ENCODE results near the gene MAST2. TPM values are rescaled to one million over a fixed set of nuclear protein-coding genes. Genes with fewer than 3 reads are reported as not detected.
"Not testable (repeated sequence)": the region's sequence is repeated elsewhere in the genome, so short reads cannot be mapped to it uniquely, and the experiment has no call there.

MAST2 gene
- total RNA-seq, 1 donor from 2014 or later = 61.0 TPM

DNA sequence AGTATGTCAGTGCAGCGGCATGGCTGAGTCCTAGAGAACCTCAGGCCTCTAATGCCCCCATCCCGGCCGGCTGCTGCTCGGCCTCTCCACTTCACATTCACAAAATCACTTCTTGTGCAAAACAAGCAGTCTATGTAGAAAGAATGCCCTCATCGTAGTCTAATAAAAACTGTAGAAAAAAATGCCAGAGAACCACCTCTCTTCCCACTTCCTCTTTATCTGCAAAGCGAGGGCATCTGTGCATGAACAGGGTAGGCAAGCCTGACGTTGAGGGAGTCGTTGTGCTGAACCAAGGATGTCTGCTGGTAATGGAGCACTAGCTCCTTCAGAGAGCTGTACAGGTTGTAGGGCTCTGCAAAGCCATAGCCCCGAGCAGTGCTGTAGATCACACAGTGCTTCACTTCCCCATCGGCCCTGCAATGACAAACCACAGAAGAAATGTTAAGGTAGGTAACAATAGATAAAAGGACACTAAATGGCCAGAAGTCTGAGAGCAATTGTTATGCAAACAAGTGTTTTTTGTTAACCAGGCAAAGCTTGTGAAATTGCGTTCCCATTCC lies 240.1 kb downstream of the MAST2 start:
- H3K4me3 ChIP-seq = no peak overlapping the region
- intact Hi-C loops (cut with DNase I) = no loop called here
- TF ChIP-seq, protein P1, sequence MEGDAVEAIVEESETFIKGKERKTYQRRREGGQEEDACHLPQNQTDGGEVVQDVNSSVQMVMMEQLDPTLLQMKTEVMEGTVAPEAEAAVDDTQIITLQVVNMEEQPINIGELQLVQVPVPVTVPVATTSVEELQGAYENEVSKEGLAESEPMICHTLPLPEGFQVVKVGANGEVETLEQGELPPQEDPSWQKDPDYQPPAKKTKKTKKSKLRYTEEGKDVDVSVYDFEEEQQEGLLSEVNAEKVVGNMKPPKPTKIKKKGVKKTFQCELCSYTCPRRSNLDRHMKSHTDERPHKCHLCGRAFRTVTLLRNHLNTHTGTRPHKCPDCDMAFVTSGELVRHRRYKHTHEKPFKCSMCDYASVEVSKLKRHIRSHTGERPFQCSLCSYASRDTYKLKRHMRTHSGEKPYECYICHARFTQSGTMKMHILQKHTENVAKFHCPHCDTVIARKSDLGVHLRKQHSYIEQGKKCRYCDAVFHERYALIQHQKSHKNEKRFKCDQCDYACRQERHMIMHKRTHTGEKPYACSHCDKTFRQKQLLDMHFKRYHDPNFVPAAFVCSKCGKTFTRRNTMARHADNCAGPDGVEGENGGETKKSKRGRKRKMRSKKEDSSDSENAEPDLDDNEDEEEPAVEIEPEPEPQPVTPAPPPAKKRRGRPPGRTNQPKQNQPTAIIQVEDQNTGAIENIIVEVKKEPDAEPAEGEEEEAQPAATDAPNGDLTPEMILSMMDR (IDR thresholded peaks at IDR 0.05) = no peak
- no peaks in the 10 kb centered on the region for H3K27me3 ChIP-seq
- H3K27ac ChIP-seq = no peak overlapping the region
- no peaks in the 10 kb centered on the region for H3K9me3 ChIP-seq
- peaks cover 0 to 8% of the 10 kb centered on the region in 2 donors for H3K36me3 ChIP-seq
- H3K4me1 ChIP-seq = no peaks in the 10 kb centered on the region
- DNase-seq (ENCODE audit: low spot score in 2 of 2) = no peak

DNA sequence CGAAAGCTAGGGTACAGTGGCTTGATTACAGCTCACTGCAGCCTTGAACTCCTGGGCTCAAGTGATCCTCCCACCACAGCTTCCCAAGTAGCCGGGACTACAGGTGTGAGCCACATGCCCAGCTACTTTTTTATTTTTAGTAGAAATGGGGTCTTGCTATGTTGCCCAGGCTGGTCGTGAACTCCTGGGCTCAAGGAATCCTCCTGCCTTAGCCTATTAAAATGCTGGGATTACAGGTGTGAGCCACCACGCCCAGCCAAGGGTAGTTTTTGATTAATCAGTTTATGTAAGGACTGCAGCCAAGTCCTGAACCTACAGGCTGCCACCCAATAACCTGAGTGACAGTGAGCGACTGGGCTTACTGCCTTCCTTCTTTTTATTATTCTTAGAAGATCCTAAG lies 240.7 kb downstream of the MAST2 start:
- intact Hi-C loops (cut with DNase I) = no loop called here
- DNase-seq (ENCODE audit: low spot score in 2 of 2) = no peak
- H3K36me3 ChIP-seq = peaks cover 0 to 8% of the 10 kb centered on the region in 2 donors
- no peaks in the 10 kb centered on the region for H3K4me1 ChIP-seq
- no peaks in the 10 kb centered on the region for H3K9me3 ChIP-seq
- H3K27me3 ChIP-seq = no peaks in the 10 kb centered on the region
- no peak overlapping the region for H3K4me3 ChIP-seq
- TF ChIP-seq, protein P1 (IDR thresholded peaks at IDR 0.05) = no peak
- H3K27ac ChIP-seq = no peak overlapping the region

DNA sequence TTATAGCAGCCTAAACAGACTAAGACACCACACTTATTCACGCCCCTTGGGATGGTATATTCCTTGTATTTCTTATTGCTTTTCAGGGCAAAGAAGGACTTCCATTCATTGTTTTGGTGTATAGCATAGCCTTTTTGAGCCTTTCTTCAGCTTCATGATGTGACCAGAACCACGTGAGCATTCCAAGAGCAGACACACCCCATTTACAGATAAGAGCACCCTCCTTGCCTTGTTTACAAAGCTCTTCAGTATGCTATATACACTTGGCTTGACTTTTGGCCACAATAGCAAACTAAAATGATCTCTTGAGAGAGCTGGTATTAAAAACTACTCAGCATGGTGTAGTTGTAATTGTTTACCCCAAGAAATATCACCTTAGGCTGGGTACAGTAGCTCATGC lies 250.3 kb downstream of the MAST2 start:
- no peak overlapping the region for H3K27ac ChIP-seq
- H3K36me3 ChIP-seq = no peaks in the 10 kb centered on the region
- H3K4me3 ChIP-seq = no peak overlapping the region
- intact Hi-C loops (cut with DNase I) = no loop called here
- H3K4me1 ChIP-seq = no peaks in the 10 kb centered on the region
- no peaks in the 10 kb centered on the region for H3K27me3 ChIP-seq
- no peak for DNase-seq (ENCODE audit: low spot score in 2 of 2)
- TF ChIP-seq, protein P1 (IDR thresholded peaks at IDR 0.05) = no peak
- no peaks in the 10 kb centered on the region for H3K9me3 ChIP-seq

DNA sequence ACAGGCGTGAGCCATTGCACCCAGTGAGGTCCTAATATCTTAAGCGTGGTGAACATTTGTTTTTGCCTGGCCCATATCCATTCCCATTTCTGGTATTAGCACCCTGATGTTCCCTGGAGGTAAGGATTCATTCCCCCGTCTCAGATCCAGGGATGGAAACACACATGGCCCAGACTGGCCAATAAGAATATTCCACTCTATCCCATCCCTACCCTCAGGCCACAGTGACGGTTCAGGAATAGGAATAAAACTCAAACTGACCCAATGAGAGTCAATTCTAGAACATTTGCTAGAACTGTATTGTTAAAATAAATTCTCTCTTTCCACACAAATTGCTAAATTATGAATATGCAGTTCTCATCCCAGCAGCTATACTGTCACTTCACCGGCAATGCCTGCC lies 252.9 kb downstream of the MAST2 start:
- Histone ChIP-seq H3K9me3 (no peaks in the 10 kb centered on the region), H3K27ac (no peak overlapping the region), H3K36me3 (peaks cover 0 to 5% of the 10 kb centered on the region in 2 donors), H3K4me1 (no peaks in the 10 kb centered on the region), H3K27me3 (no peaks in the 10 kb centered on the region), H3K4me3 (no peak overlapping the region)
- TF ChIP-seq, protein P1 (IDR thresholded peaks at IDR 0.05) = no peak
- intact Hi-C loops (cut with DNase I) = no loop called here
- no peak for DNase-seq (ENCODE audit: low spot score in 2 of 2)

DNA sequence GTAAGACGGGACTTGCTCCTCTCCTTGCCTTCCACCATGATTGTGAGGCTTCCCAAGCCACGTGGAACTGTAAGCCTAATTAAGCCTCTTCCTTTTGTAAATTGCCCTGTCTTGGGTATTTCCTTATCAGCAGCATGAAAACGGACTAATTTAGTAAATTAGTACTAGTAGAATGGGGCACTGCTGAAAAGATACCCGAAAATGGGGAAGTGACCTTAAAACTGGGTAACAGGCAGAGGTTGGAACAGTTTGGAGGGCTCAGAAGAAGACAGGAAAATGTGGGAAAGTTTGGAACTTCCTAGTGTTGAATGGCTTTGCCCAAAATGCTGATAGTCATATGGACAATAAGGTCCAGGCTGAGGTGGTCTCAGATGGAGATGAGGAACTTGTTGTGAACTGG lies 253.8 kb downstream of the MAST2 start:
- H3K9me3 ChIP-seq; H3K36me3 ChIP-seq; H3K27me3 ChIP-seq; DNase-seq (ENCODE audit: low spot score in 2 of 2); intact Hi-C loops (cut with DNase I); H3K4me1 ChIP-seq; H3K27ac ChIP-seq; H3K4me3 ChIP-seq: not testable (repeated sequence)

DNA sequence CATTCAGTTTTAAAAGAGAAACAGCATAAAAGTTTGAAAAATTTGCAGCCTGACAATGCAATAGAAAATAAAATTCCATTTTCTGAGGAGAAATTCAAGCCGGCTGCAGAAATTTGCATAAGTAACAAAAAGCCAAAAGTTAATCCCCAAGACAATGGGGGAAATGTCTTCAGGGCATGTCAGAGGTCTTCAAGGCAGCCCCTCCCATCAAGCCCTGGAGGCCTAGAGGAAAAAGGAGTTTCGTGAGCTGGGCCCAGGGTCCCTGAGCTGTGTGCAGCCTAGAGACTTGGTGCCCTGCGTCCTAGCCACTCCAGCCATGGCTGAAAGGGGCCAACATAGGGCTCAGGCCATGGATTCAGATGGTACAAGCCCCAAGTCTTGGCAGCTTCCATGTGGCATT lies 254.4 kb downstream of the MAST2 start:
- Histone ChIP-seq H3K4me3 (no peak overlapping the region), H3K9me3 (no peaks in the 10 kb centered on the region), H3K36me3 (peaks cover 0 to 9% of the 10 kb centered on the region in 2 donors), H3K27me3 (no peaks in the 10 kb centered on the region), H3K4me1 (no peaks in the 10 kb centered on the region), H3K27ac (no peak overlapping the region)
- intact Hi-C loops (cut with DNase I) = no loop called here
- DNase-seq (ENCODE audit: low spot score in 2 of 2) = no peak
- TF ChIP-seq, protein P1 (IDR thresholded peaks at IDR 0.05) = no peak
